ENCODE data around the gene NDUFB7.
A peak's percentile ranks its signal among the peaks of the same experiment; 100 is the strongest.

The NDUFB7 gene

GRCh38 chr19:14519245-14519859 is 52.5 kb downstream of the NDUFB7 start:
- no peak for DNase-seq

GRCh38 chr19:14517840-14518505 is 53.9 kb downstream of the NDUFB7 start, which contains the start of gene DNAJB1:
Gene DNAJB1, minus strand, starts transcription at chr19:14518397. Its CDS starts 48 bp downstream, at chr19:14518349.
- peak; percentile 55 for DNase-seq

- no peak for DNase-seq
Observed at GRCh38 chr19:14517446-14517839, 54.4 kb downstream of the NDUFB7 start.

DNA sequence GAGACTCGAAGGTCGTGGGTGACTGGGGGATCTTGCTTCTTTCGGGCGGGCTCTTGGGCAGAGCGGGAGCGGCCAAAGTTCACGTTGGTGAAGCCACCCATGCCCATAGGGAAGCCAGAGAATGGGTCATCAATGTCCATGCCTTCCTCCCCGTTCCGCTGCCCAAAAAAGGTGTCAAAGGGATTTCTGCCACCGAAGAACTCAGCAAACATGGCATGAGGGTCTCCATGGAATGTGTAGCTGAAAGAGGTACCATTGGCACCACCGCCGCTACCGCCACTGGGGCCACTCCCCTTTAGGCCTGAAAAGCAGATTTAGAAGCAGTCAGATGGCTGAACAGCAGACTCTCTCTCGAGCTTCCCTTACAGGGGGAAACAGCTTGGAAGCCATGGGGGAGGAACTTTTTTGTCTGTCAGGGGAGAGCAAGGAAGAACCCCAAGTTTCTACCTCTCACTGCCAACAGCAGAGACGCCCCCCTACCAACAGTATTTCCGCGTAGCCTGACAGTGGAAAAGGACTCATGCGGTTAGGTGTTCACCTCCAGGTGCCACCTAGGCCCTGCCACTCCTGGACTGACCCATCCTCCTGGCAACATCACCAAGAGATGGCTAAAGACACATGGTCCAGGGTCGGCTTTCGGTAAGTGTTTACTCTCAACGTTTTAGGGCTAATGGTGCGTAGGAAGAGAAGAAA is 55.0 kb downstream of the NDUFB7 start:
- DNase-seq = no peak
